Kidney (tissue), 14 donors: ENCODE results near the gene KCNJ9. TPM values are rescaled to one million over a fixed set of nuclear protein-coding genes. Genes with fewer than 3 reads are reported as not detected.

Source experiments
- DNase-seq, 5 donors: peaks; one replicate each; pipeline ENCODE4 v3.0.0-alpha.2; 2013 to 2020
- FAIRE-seq: peaks from 2 replicates; lab custom pipeline; 2012; peaks lifted over from hg19 to GRCh38; lab: Jason Lieb, UNC
- H3K27ac ChIP-seq, 2 donors: one replicate each; pipeline ENCODE4 v1.7.0; 2013; ENCODE audit warnings: low read depth in 2 of 2, low read length in 2 of 2, inconsistent platforms in 1 of 2
- H3K27me3 ChIP-seq: one replicate; pipeline ENCODE4 v1.7.1; 2013; ENCODE audit warnings: low read length, inconsistent platforms; ENCODE audit not compliant: control insufficient read depth, insufficient read depth
- H3K36me3 ChIP-seq, 3 donors: one replicate each; pipeline versions ENCODE4 v1.7.0 to v1.7.1; 2013; ENCODE audit warnings: low read length in 3 of 3, control low read depth in 1 of 3, inconsistent platforms in 1 of 3; ENCODE audit not compliant: insufficient read depth in 3 of 3, control insufficient read depth in 2 of 3
- H3K4me1 ChIP-seq, 3 donors: one replicate each; pipeline versions ENCODE4 v1.7.0 to v1.7.1; 2013; ENCODE audit warnings: low read length in 3 of 3, inconsistent platforms in 1 of 3, low read depth in 1 of 3; ENCODE audit not compliant: control insufficient read depth in 2 of 3, insufficient read depth in 2 of 3
- H3K4me3 ChIP-seq, 3 donors: one replicate each; pipeline versions ENCODE4 v1.7.0 to v1.8.1; 2013; ENCODE audit warnings: low read length in 3 of 3, control low read depth in 1 of 3, inconsistent platforms in 1 of 3
- H3K9ac ChIP-seq, 3 donors: one replicate each; pipeline versions ENCODE4 v1.7.0 to v1.7.1; 2013; ENCODE audit warnings: low read length in 3 of 3, control low read depth in 1 of 3, inconsistent platforms in 1 of 3
- H3K9me3 ChIP-seq, 3 donors: one replicate each; pipeline versions ENCODE4 v1.7.0 to v1.7.1; 2013; ENCODE audit warnings: low read length in 3 of 3, control low read depth in 1 of 3, inconsistent platforms in 1 of 3; ENCODE audit not compliant: control insufficient read depth in 2 of 3, insufficient read depth in 1 of 3
- CTCF ChIP-seq: IDR thresholded peaks from 3 replicates; pipeline ENCODE4 v1.5.1; 2012; ENCODE audit warnings: mild to moderate bottlenecking, moderate library complexity, borderline replicate concordance; ENCODE audit not compliant: insufficient read depth; ENCODE audit errors: extremely low read depth
- intact Hi-C: fragments of 100-400 bp; cut with DNase I; formaldehyde crosslinking; loops from one replicate; pipeline ENCODE4 v1.11.1; 2022
- polyA plus RNA-seq: library from polyadenylated mRNA; stranded (reverse); fragments of 350-450 nt; fragmentation: Illumina TruSeq; extraction: RNeasy Lipid Tissue Mini Kit (QIAGEN cat#74804); gene quantifications from one replicate; pipeline ENCODE4 v1.2.3, GENCODE V29; 2014; ENCODE audit warnings: low read depth, low replicate concordance; ENCODE audit not compliant: insufficient read depth
- total RNA-seq: library from RNA; stranded (reverse); fragmentation: NEBNext Ultra II Directional; extraction: Animal tissue kit (Norgen Biotek cat#: 25700); gene quantifications from one replicate; pipeline ENCODE4 v1.2.1, GENCODE V29; 2021
- donor health status: control.
- donor health status: control.
- donor health status: control.
- donor health status: control.
- donor health status: control.
- donor health status: DM: yes; HTN: yes; CAD: no.
- donor health status: Normal renal cell carcinoma (clear cell type).

KCNJ9 gene
- total and polyA plus RNA-seq, 2 donors from 2014 or later, result 0.09 TPM; not detected in 1

GRCh38 chr1:160127865-160128523 is 46.7 kb downstream of the KCNJ9 start:
- Histone ChIP-seq H3K27ac (no peak overlapping the region), H3K9ac (no peak overlapping the region), H3K27me3 (no peaks in the 10 kb centered on the region), H3K4me3 (no peak overlapping the region), H3K9me3 (no peaks in the 10 kb centered on the region), H3K4me1 (no peaks in the 10 kb centered on the region), H3K36me3 (no peaks in the 10 kb centered on the region)
- DNase-seq (peak in 1 of 5 donors; percentile 4), FAIRE-seq (no peak)
- intact Hi-C loops, result no loop called here
- TF ChIP-seq CTCF, result no peak

DNA sequence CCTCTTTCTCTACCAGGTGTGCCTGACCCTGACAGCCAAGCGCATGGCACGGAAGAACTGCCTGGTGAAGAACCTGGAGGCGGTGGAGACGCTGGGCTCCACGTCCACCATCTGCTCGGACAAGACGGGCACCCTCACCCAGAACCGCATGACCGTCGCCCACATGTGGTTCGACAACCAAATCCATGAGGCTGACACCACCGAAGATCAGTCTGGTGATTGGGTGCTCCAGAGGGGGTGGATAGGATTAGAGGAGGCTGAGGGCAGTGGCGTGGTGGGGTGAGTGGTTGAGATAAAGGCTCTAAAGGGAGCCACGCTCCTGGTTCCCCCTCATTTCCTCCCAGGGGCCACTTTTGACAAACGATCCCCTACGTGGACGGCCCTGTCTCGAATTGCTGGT is 47.3 kb downstream of the KCNJ9 start:
- intact Hi-C loops, result no loop called here
- H3K4me3 ChIP-seq, result no peak overlapping the region
- no peaks in the 10 kb centered on the region for H3K36me3 ChIP-seq
- FAIRE-seq (no peak), DNase-seq (peak in 1 of 5 donors; percentile 35)
- TF ChIP-seq CTCF, result no peak
- no peaks in the 10 kb centered on the region for H3K27me3 ChIP-seq
- H3K9ac ChIP-seq, result no peak overlapping the region
- no peak overlapping the region for H3K27ac ChIP-seq
- no peaks in the 10 kb centered on the region for H3K9me3 ChIP-seq
- H3K4me1 ChIP-seq, result no peaks in the 10 kb centered on the region

DNA sequence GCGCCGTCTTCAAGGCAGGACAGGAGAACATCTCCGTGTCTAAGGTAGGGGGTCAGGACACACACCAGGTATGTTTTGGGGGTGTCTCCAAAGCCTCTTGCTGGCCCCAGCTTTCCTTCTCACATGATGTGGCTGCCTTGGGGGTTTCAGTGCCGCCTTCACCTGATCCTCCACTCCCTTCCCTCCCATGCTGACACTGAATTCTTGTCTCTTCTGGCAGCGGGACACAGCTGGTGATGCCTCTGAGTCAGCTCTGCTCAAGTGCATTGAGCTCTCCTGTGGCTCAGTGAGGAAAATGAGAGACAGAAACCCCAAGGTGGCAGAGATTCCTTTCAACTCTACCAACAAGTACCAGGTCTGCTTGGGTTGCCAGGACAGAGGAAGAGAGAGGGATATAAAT is 47.7 kb downstream of the KCNJ9 start:
- H3K27me3 ChIP-seq, result no peaks in the 10 kb centered on the region
- TF ChIP-seq CTCF, result no peak
- peak in 2 of 5 donors; percentile 12 to 47 for DNase-seq
- FAIRE-seq, result no peak
- intact Hi-C loops, result no loop called here
- no peak overlapping the region for H3K27ac ChIP-seq
- H3K4me3 ChIP-seq, result no peak overlapping the region
- H3K9me3 ChIP-seq, result no peaks in the 10 kb centered on the region
- no peak overlapping the region for H3K9ac ChIP-seq
- no peaks in the 10 kb centered on the region for H3K36me3 ChIP-seq
- H3K4me1 ChIP-seq, result no peaks in the 10 kb centered on the region
